IMR-90 (cell line): ENCODE data around the gene THSD7B. TPM values are rescaled to one million over a fixed set of nuclear protein-coding genes. Genes with fewer than 3 reads are reported as not detected.

Experiments
- ATAC-seq: fragments of 200-7000 bp; cut with Tn5 transposase; 2 replicates; pipeline ENCODE4 v1.9.1; 2020; ENCODE audit warnings: low read depth, mild to moderate bottlenecking, moderate library complexity
- BruUV-seq: library from RNA; stranded (reverse); fragments of 400-500 nt; replicated peaks from 2 replicates; lab custom pipeline; 2021; lab: Mats Ljungman, UMichigan
- CTCF ChIA-PET: fragments of 300-600 bp; formaldehyde crosslinking; extraction: SDS; loops from one replicate; lab custom pipeline; 2021; ENCODE audit warnings: antibody characterized with exemption; lab: Yijun Ruan, JAX
- POLR2A ChIA-PET: fragments of 300-600 bp; sonication (Branson Sonifier 250); formaldehyde crosslinking; loops from one replicate; lab custom pipeline; 2022; ENCODE audit warnings: antibody characterized with exemption; ENCODE audit not compliant: unreplicated experiment; lab: Charles Lee
- DNase-seq: peaks from one replicate; pipeline ENCODE4 v3.0.0; 2013
- H2AFZ ChIP-seq: replicated peaks from 2 replicates; pipeline ENCODE3; 2013; ENCODE audit warnings: low read length, mild to moderate bottlenecking; ENCODE audit not compliant: poor library complexity
- H2AK5ac ChIP-seq: 2 replicates; pipeline ENCODE4 v1.6.1; 2013; ENCODE audit warnings: low read depth, low read length, inconsistent platforms
- H2AK9ac ChIP-seq: replicated peaks from 2 replicates; pipeline ENCODE3; 2013; ENCODE audit warnings: mild to moderate bottlenecking, low read depth, low read length, moderate library complexity; ENCODE audit not compliant: poor library complexity
- H2BK120ac ChIP-seq: 2 replicates; pipeline ENCODE4 v1.6.1; 2013; ENCODE audit warnings: low read depth, low read length, inconsistent platforms
- H2BK15ac ChIP-seq: 3 replicates; pipeline ENCODE4 v1.6.1; 2013; ENCODE audit warnings: low read depth, low read length, inconsistent platforms
- H2BK20ac ChIP-seq: 2 replicates; pipeline ENCODE4 v1.6.1; 2013; ENCODE audit warnings: low read depth, mild to moderate bottlenecking, inconsistent platforms, low read length, moderate library complexity
- H2BK5ac ChIP-seq: 2 replicates; pipeline ENCODE4 v1.6.1; 2013; ENCODE audit warnings: mild to moderate bottlenecking, low read depth, low read length, inconsistent platforms; ENCODE audit not compliant: poor library complexity, severe bottlenecking
- H3K14ac ChIP-seq: replicated peaks from 2 replicates; pipeline ENCODE4 v1.6.1; 2013; ENCODE audit warnings: low read depth, low read length, inconsistent platforms
- H3K18ac ChIP-seq: 2 replicates; pipeline ENCODE4 v1.6.1; 2013; ENCODE audit warnings: low read depth, low read length, control low read depth
- H3K23ac ChIP-seq: 2 replicates; pipeline ENCODE4 v1.6.1; 2013; ENCODE audit warnings: low read depth, low read length, inconsistent platforms
- H3K27ac ChIP-seq: 2 replicates; pipeline ENCODE4 v1.5.1; 2013; ENCODE audit warnings: mild to moderate bottlenecking, control low read depth, low read length; ENCODE audit not compliant: insufficient read depth
- H3K27me3 ChIP-seq: 2 replicates; pipeline ENCODE4 v1.6.1; 2013; ENCODE audit warnings: low read length; ENCODE audit not compliant: control insufficient read depth, insufficient read depth
- H3K36me3 ChIP-seq: 2 replicates; pipeline ENCODE4 v1.6.1; 2013; ENCODE audit warnings: low read length, mixed read lengths; ENCODE audit not compliant: control insufficient read depth, insufficient read depth
- H3K4ac ChIP-seq: 2 replicates; pipeline ENCODE4 v1.6.1; 2013; ENCODE audit warnings: low read depth, low read length, inconsistent platforms
- H3K4me1 ChIP-seq: 2 replicates; pipeline ENCODE4 v1.6.1; 2013; ENCODE audit warnings: low read length, mixed read lengths; ENCODE audit not compliant: control insufficient read depth, insufficient read depth
- H3K4me2 ChIP-seq: 2 replicates; pipeline ENCODE4 v1.6.1; 2013; ENCODE audit warnings: low read depth, mild to moderate bottlenecking, control low read depth, low read length, moderate library complexity
- H3K4me3 ChIP-seq: 2 replicates; pipeline ENCODE4 v1.5.1; 2013; ENCODE audit warnings: low read depth, mild to moderate bottlenecking, control low read depth, low read length, moderate library complexity; ENCODE audit not compliant: insufficient read depth
- H3K56ac ChIP-seq: 2 replicates; pipeline ENCODE4 v1.6.1; 2013; ENCODE audit warnings: low read length, inconsistent platforms; ENCODE audit not compliant: insufficient read depth; ENCODE audit errors: extremely low read depth
- H3K79me1 ChIP-seq, 2 experiments: 2 replicates each; pipeline ENCODE4 v1.6.1; 2013; ENCODE audit warnings: low read length in 2 of 2, inconsistent platforms in 1 of 2, low read depth in 1 of 2
- H3K9ac ChIP-seq: 2 replicates; pipeline ENCODE4 v1.6.1; 2013; ENCODE audit warnings: low read depth, low read length, control low read depth
- H3K9me1 ChIP-seq: 2 replicates; pipeline ENCODE4 v1.6.1; 2013; ENCODE audit warnings: low read length, inconsistent platforms; ENCODE audit not compliant: insufficient read depth
- H3K9me3 ChIP-seq: 2 replicates; pipeline ENCODE4 v1.6.1; 2013; ENCODE audit warnings: low read length; ENCODE audit not compliant: control insufficient read depth, insufficient read depth
- H4K20me1 ChIP-seq: 2 replicates; pipeline ENCODE4 v1.6.1; 2013; ENCODE audit warnings: low read length, inconsistent platforms; ENCODE audit not compliant: insufficient read depth
- H4K5ac ChIP-seq: 2 replicates; pipeline ENCODE4 v1.6.1; 2013; ENCODE audit warnings: mild to moderate bottlenecking, low read depth, low read length, control low read depth
- H4K8ac ChIP-seq, 2 experiments: 2 replicates each; pipeline ENCODE4 v1.6.1; 2013; ENCODE audit warnings: low read depth in 2 of 2, low read length in 2 of 2, control low read depth in 1 of 2, inconsistent platforms in 1 of 2
- H4K91ac ChIP-seq: 2 replicates; pipeline ENCODE4 v1.6.1; 2013; ENCODE audit warnings: low read depth, low read length, inconsistent platforms; ENCODE audit not compliant: insufficient read depth
- CEBPB ChIP-seq: IDR thresholded peaks from 2 replicates; pipeline ENCODE4 v1.6.1; 2012; ENCODE audit warnings: low read depth, low read length, improper control_type of control experiment
- FOS ChIP-seq: fragments of 150-350 bp; IDR thresholded peaks from 2 replicates; pipeline ENCODE4 v1.6.1; 2016; ENCODE audit warnings: low read depth, low read length
- POLR2A ChIP-seq: IDR thresholded peaks from 2 replicates; pipeline ENCODE4 v1.6.1; 2012; ENCODE audit warnings: mild to moderate bottlenecking, low read depth, low read length
- WGBS, 2 experiments: methylation state at CpG; one replicate each; pipeline versions ENCODE4 v1.1.5 to v1.1.7; 2013; ENCODE audit warnings: missing lambda C conversion rate in 2 of 2; ENCODE audit not compliant: insufficient read length in 1 of 2; ENCODE audit errors: extremely low coverage in 2 of 2; 5-methylcytosine and 5-hydroxymethylcytosine counted together
- dilution Hi-C: fragments of 300-500 bp; cut with HindIII; formaldehyde crosslinking; loops from one replicate; pipeline ENCODE4 v1.14.3; 2018; ENCODE audit warnings: low sequenced_read_pairs; ENCODE audit not compliant: unreplicated experiment
- in situ Hi-C: fragments of 300-500 bp; cut with MboI; formaldehyde crosslinking; loops from 3 replicates; pipeline ENCODE4 v1.14.3; 2019; ENCODE audit warnings: low sequenced_read_pairs, inconsistent platforms, mixed read lengths
- intact Hi-C: fragments of 100-400 bp; cut with micrococcal nuclease; formaldehyde crosslinking; loops from 2 replicates; pipeline ENCODE4 v1.10.0; 2022
- polyA plus RNA-seq, 3 experiments: library from polyadenylated mRNA; depleted of rRNA; stranded (reverse); fragments of >200 nt; gene quantifications; 2 replicates each; pipeline ENCODE4 v1.2.3, GENCODE V29; 2012; ENCODE audit warnings: low replicate concordance in 1 of 3
- total RNA-seq: library from RNA; depleted of rRNA; stranded (reverse); fragments of >200 nt; gene quantifications from 2 replicates; pipeline ENCODE4 v1.2.3, GENCODE V29; 2012

THSD7B gene
- total and polyA plus RNA-seq, 2 of the 4 experiments (the other 2 are of a cell fraction), result not detected

- DNase-seq, result no peak
- in situ Hi-C loops, result no loop called here
- no peaks in the 10 kb centered on the region for H3K79me1 ChIP-seq
Measured at GRCh38 chr2:137380610-137381009, 615.3 kb downstream of the THSD7B start.

More at GRCh38 chr2:137380610-137381009, 615.3 kb downstream of the THSD7B start:
- CTCF ChIA-PET, result no interaction called here
- H3K9ac ChIP-seq, result no peak overlapping the region
- H2BK120ac ChIP-seq, result no peak overlapping the region
- H3K36me3 ChIP-seq, result no peaks in the 10 kb centered on the region
- H2AK5ac ChIP-seq, result no peak overlapping the region
- H3K4ac ChIP-seq, result no peak overlapping the region
- POLR2A ChIA-PET, result no interaction called here
- H2AFZ ChIP-seq, result no peak overlapping the region
- H4K91ac ChIP-seq, result no peak overlapping the region
- intact Hi-C loops, result no loop called here
- H4K8ac ChIP-seq, result no peak overlapping the region
- H2BK15ac ChIP-seq, result no peak overlapping the region
- H3K4me2 ChIP-seq, result no peak overlapping the region
- BruUV-seq, result no TSS peak
- H3K9me3 ChIP-seq, result peaks cover 33% of the 10 kb centered on the region
- dilution Hi-C loops, result no loop called here
- no peak overlapping the region for H3K27ac ChIP-seq
- no peak overlapping the region for H3K56ac ChIP-seq
- H2AK9ac ChIP-seq, result no peak overlapping the region
- ATAC-seq, result no peak
- no peaks in the 10 kb centered on the region for H3K27me3 ChIP-seq
- no peaks in the 10 kb centered on the region for H3K4me1 ChIP-seq
- no peak overlapping the region for H3K4me3 ChIP-seq
- H4K5ac ChIP-seq, result no peak overlapping the region
- H4K20me1 ChIP-seq, result no peaks in the 10 kb centered on the region
- H2BK5ac ChIP-seq, result no peak overlapping the region
- H3K9me1 ChIP-seq, result no peaks in the 10 kb centered on the region
- 20% methylated on average over 1 of the region's 4 CpGs; no CpG with 5 or more reads in 1 of the 2 experiments for WGBS, 2 experiments
- H3K14ac ChIP-seq, result no peak overlapping the region
- no peak overlapping the region for H2BK20ac ChIP-seq
- H3K23ac ChIP-seq, result no peak overlapping the region
- no peak for TF ChIP-seq FOS
- TF ChIP-seq CEBPB, result no peak
- TF ChIP-seq POLR2A, result no peak
- H3K18ac ChIP-seq, result no peak overlapping the region
